HepG2 (cell line): Measurements from ENCODE around the gene KLC3. TPM values are rescaled to one million over a fixed set of nuclear protein-coding genes. Genes with fewer than 3 reads are reported as not detected.
A peak's percentile ranks its signal among the peaks of the same experiment; 100 is the strongest.

Experiments used
- ATAC-seq: fragments of 200-7000 bp; cut with Tn5 transposase; 3 replicates; pipeline ENCODE4 v1.9.1; 2020; ENCODE audit warnings: mild to moderate bottlenecking, moderate library complexity
- BruUV-seq: library from RNA; stranded (reverse); fragments of 400-500 nt; replicated peaks from 2 replicates; lab custom pipeline; 2021; lab: Mats Ljungman, UMichigan
- CTCF ChIA-PET: fragments of 300-600 bp; formaldehyde crosslinking; extraction: SDS; loops from one replicate; lab custom pipeline; 2021; ENCODE audit warnings: low total read pairs, inconsistent platforms, low intra/inter-chr PET ratio; lab: Yijun Ruan, JAX
- POLR2A ChIA-PET: fragments of 350-600 bp; sonication (Branson Sonifier 250); formaldehyde crosslinking; loops from one replicate; lab custom pipeline; 2020; ENCODE audit warnings: antibody characterized with exemption, inconsistent platforms; lab: Yijun Ruan, JAX
- DNase-seq: peaks from one replicate; pipeline ENCODE4 v3.0.0-alpha.2; 2015; ENCODE audit warnings: low spot score
- FAIRE-seq: peaks from 3 replicates; lab custom pipeline; 2011; peaks lifted over from hg19 to GRCh38; lab: Jason Lieb, UNC
- H2AFZ ChIP-seq: one replicate; pipeline ENCODE4 v1.6.1; 2011; ENCODE audit warnings: low read length, inconsistent platforms
- H3K27ac ChIP-seq: fragments of 300-600 bp; 3 replicates; pipeline ENCODE4 v1.8.0; 2011; ENCODE audit warnings: mixed run types, mild to moderate bottlenecking, mixed read lengths, low read length, inconsistent platforms; ENCODE audit not compliant: insufficient read depth; ENCODE audit errors: extremely low read length
- H3K27me3 ChIP-seq, 2 experiments: fragments of 200-600 bp in 1 of 2; 2 replicates in 1 of 2; 3 replicates in 1 of 2; pipeline versions ENCODE4 v1.6.0 to v1.8.0; 2011; ENCODE audit warnings: low read length in 2 of 2, mild to moderate bottlenecking in 2 of 2, moderate library complexity in 2 of 2, inconsistent platforms in 1 of 2; ENCODE audit not compliant: insufficient read depth in 2 of 2, control insufficient read depth in 1 of 2
- H3K36me3 ChIP-seq, 2 experiments: fragments of 200-600 bp in 1 of 2; replicated peaks in 1 of 2; 2 replicates in 1 of 2; 3 replicates in 1 of 2; pipeline versions ENCODE4 v1.5.1 to v1.8.0; 2011; ENCODE audit warnings: low read length in 2 of 2, inconsistent platforms in 1 of 2; ENCODE audit not compliant: insufficient read depth in 2 of 2, control insufficient read depth in 1 of 2
- H3K4me1 ChIP-seq: 2 replicates; pipeline ENCODE4 v1.5.1; 2012; ENCODE audit warnings: low read length, inconsistent platforms; ENCODE audit not compliant: insufficient read depth
- H3K4me2 ChIP-seq: 2 replicates; pipeline ENCODE4 v1.6.0; 2011; ENCODE audit warnings: low read depth, low read length, inconsistent platforms
- H3K4me3 ChIP-seq, 3 experiments: fragments of 200-600 bp in 1 of 3; sonication (generic), shearing (Covaris generic) in 1 of 3; replicated peaks in 1 of 3; 2 replicates each; pipeline ENCODE4 v1.5.1; 2011 to 2016; ENCODE audit warnings: low read length in 3 of 3, inconsistent platforms in 2 of 3, low read depth in 2 of 3, mild to moderate bottlenecking in 2 of 3, control low read depth in 1 of 3, mixed read lengths in 1 of 3; ENCODE audit not compliant: insufficient read depth in 1 of 3
- H3K79me2 ChIP-seq: one replicate; pipeline ENCODE4 v1.6.1; 2011; ENCODE audit warnings: low read length, inconsistent platforms; ENCODE audit not compliant: insufficient read depth
- H3K9ac ChIP-seq: 2 replicates; pipeline ENCODE4 v1.6.0; 2011; ENCODE audit warnings: mild to moderate bottlenecking, low read depth, low read length, inconsistent platforms; ENCODE audit not compliant: insufficient read depth
- H3K9me3 ChIP-seq: 2 replicates; pipeline ENCODE4 v1.5.1; 2012; ENCODE audit warnings: mild to moderate bottlenecking, low read length
- H4K20me1 ChIP-seq: 2 replicates; pipeline ENCODE4 v1.6.0; 2011; ENCODE audit warnings: inconsistent platforms, mild to moderate bottlenecking, low read length, moderate library complexity; ENCODE audit not compliant: insufficient read depth
- ATF2 ChIP-seq: sonication (generic); formaldehyde crosslinking; IDR thresholded peaks from 2 replicates; pipeline ENCODE4 v1.4.0; 2020; ENCODE audit warnings: missing genetic modification reagents
- EZH2 ChIP-seq: conservative IDR thresholded peaks from 2 replicates; pipeline ENCODE4 v1.6.1; 2012; ENCODE audit warnings: mild to moderate bottlenecking, low read depth, low read length, moderate library complexity
- FOXA1 ChIP-seq, 2 experiments: fragments of 450-650 bp in 1 of 2; sonication (generic) in 1 of 2; formaldehyde crosslinking in 1 of 2; IDR thresholded peaks; 2 replicates each; pipeline versions ENCODE4 v1.4.0 to v1.6.1; 2016 to 2020; ENCODE audit warnings: missing genetic modification reagents in 1 of 2
- MLLT10 ChIP-seq: sonication (generic); formaldehyde crosslinking; IDR thresholded peaks from 2 replicates; pipeline ENCODE4 v1.4.0; 2020; ENCODE audit warnings: missing genetic modification reagents
- NCOA2 ChIP-seq: sonication (generic); formaldehyde crosslinking; IDR thresholded peaks from 2 replicates; pipeline ENCODE4 v1.8.0; 2022; ENCODE audit warnings: inconsistent platforms
- SP140L ChIP-seq: sonication (generic); formaldehyde crosslinking; IDR thresholded peaks from 2 replicates; pipeline ENCODE4 v1.4.0; 2020; ENCODE audit warnings: missing genetic modification reagents, borderline replicate concordance
- SP2 ChIP-seq: sonication (generic); formaldehyde crosslinking; IDR thresholded peaks from 2 replicates; pipeline ENCODE4 v1.5.1; 2020; ENCODE audit warnings: mild to moderate bottlenecking, missing genetic modification reagents
- ZNF275 ChIP-seq: sonication (generic); formaldehyde crosslinking; IDR thresholded peaks from 2 replicates; pipeline ENCODE4 v1.8.0; 2022; ENCODE audit warnings: missing genetic modification reagents, mild to moderate bottlenecking, inconsistent platforms, borderline replicate concordance
- ZNF704 ChIP-seq: sonication (generic); formaldehyde crosslinking; IDR thresholded peaks from 2 replicates; pipeline ENCODE4 v1.8.1; 2023; ENCODE audit warnings: mild to moderate bottlenecking, inconsistent platforms, moderate library complexity, missing genetic modification reagents, borderline replicate concordance
- ZNF841 ChIP-seq: sonication (generic); formaldehyde crosslinking; IDR thresholded peaks from 2 replicates; pipeline ENCODE4 v1.8.1; 2023; ENCODE audit warnings: missing genetic modification reagents, borderline replicate concordance
- ZNF883 ChIP-seq: sonication (generic); formaldehyde crosslinking; IDR thresholded peaks from 2 replicates; pipeline ENCODE4 v1.5.1; 2020; ENCODE audit warnings: mild to moderate bottlenecking, missing genetic modification reagents; ENCODE audit errors: not compliant biosample characterization
- ZSCAN22 ChIP-seq: sonication (generic); formaldehyde crosslinking; IDR thresholded peaks from 2 replicates; pipeline ENCODE4 v1.4.0; 2020; ENCODE audit warnings: mild to moderate bottlenecking, missing genetic modification reagents
- WGBS: methylation state at CpG from one replicate; pipeline ENCODE4 v1.1.6; 2017; ENCODE audit warnings: low lambda C conversion rate; 5-methylcytosine and 5-hydroxymethylcytosine counted together
- in situ Hi-C: cut with HindIII; loops from 2 replicates; pipeline ENCODE4 v1.10.0; 2017; ENCODE audit warnings: low pct_unique_long_range_greater_than_20kb; ENCODE audit not compliant: extremely low pct_ligation_motif_present
- intact Hi-C: fragments of 100-400 bp; cut with micrococcal nuclease; formaldehyde crosslinking; loops from one replicate; pipeline ENCODE4 v1.10.0; 2022; ENCODE audit not compliant: unreplicated experiment
- polyA plus RNA-seq, 8 experiments: library from polyadenylated mRNA; depleted of rRNA in 3 of 8; stranded (reverse) in 7 of 8; unstranded in 1 of 8; fragments of >200 nt; fragmentation: Illumina TruSeq in 4 of 8; extraction: Trizol in 4 of 8; gene quantifications; 2 replicates each; pipeline versions ENCODE4 v1.2.1 to v1.2.3, GENCODE V29; 2011 to 2016; ENCODE audit warnings: low read depth in 4 of 8, missing spikeins in 1 of 8, mixed read lengths in 1 of 8; ENCODE audit not compliant: insufficient read depth in 1 of 8
- total RNA-seq, 5 experiments: library from RNA; depleted of rRNA; stranded (reverse); fragments of >200 nt; fragmentation: Illumina TruSeq; extraction: Trizol; gene quantifications; 2 replicates each; pipeline ENCODE4 v1.2.3, GENCODE V29; 2016; ENCODE audit warnings: low read depth in 1 of 5

Gene KLC3
- total and polyA plus RNA-seq, 2 of the 13 experiments (the other 11 are each of a cell fraction or from before 2014, with no cell fraction given) = 0.13 TPM; not detected in 1

- Histone ChIP-seq H2AFZ (no peak overlapping the region), H3K36me3 (0 out of 5 replicates have a peak, but pooled peaks cover 0 to 2% of the 10 kb centered on the region in 2 experiments), H3K9ac (no peak overlapping the region), H3K9me3 (no peaks in the 10 kb centered on the region), H3K79me2 (no peaks in the 10 kb centered on the region), H3K27me3 (peaks cover 11 to 58% of the 10 kb centered on the region in 2 experiments), H3K4me3 (no peak overlapping the region), H4K20me1 (no peaks in the 10 kb centered on the region), H3K4me2 (no peak overlapping the region), H3K27ac (no peak overlapping the region), H3K4me1 (peaks cover 14% of the 10 kb centered on the region)
- in situ Hi-C loops = loop anchor here (5.0 to 10.0 kb wide), 2 partner anchors 93 to 140 kb away; partner anchors contain the start of gene MARK4
- FAIRE-seq = no peak
- POLR2A ChIA-PET = interaction anchor here (0.5 kb wide), 1 partner anchor 152 kb away, joined by 3 read pairs; no protein-coding TSS in a partner anchor
- no TSS peak for BruUV-seq
- CTCF ChIA-PET = no interaction called here
- TF ChIP-seq ZSCAN22 (CRISPR knock-in tag) (peak; percentile 75; the same call in 1 of the 2 replicates), ZNF883 (CRISPR knock-in tag) (no peak)
- intact Hi-C loops = no loop called here
- peak; percentile 12; the same call in 1 of the 3 replicates for ATAC-seq
- no peak for DNase-seq
- WGBS = 9% methylated on average over 6 of the region's 15 CpGs
These were observed 4.3 kb downstream of the KLC3 start for GRCh38 chr19:45344621-45345505.

GRCh38 chr19:45345506-45345860 lies 4.9 kb downstream of the KLC3 start:
- DNase-seq = no peak
- H3K9ac ChIP-seq = no peak overlapping the region
- no TSS peak for BruUV-seq
- FAIRE-seq = no peak
- no peak overlapping the region for H3K27ac ChIP-seq
- no peak overlapping the region for H3K4me2 ChIP-seq
- peaks cover 14% of the 10 kb centered on the region for H3K4me1 ChIP-seq
- no peaks in the 10 kb centered on the region for H4K20me1 ChIP-seq
- ATAC-seq = no peak
- H3K27me3 ChIP-seq = peaks cover 11 to 54% of the 10 kb centered on the region in 2 experiments
- ChIA-PET CTCF (no interaction called here), POLR2A (interaction anchor here (0.5 kb wide), 1 partner anchor 152 kb away, joined by 3 read pairs; no protein-coding TSS in a partner anchor)
- H3K79me2 ChIP-seq = no peaks in the 10 kb centered on the region
- H3K36me3 ChIP-seq = 0 out of 5 replicates have a peak, but pooled peaks cover 0 to 2% of the 10 kb centered on the region in 2 experiments
- H3K9me3 ChIP-seq = no peaks in the 10 kb centered on the region
- H3K4me3 ChIP-seq = no peak overlapping the region
- intact Hi-C loops (no loop called here), in situ Hi-C loops (loop anchor here (10.0 kb wide), 1 partner anchor 141 kb away; no protein-coding TSS in a partner anchor)
- no peak overlapping the region for H2AFZ ChIP-seq
- 63% methylated on average over 7 of the region's 15 CpGs for WGBS
- no peak for TF ChIP-seq ATF2 (CRISPR knock-in tag)
- TF ChIP-seq SP2 (CRISPR knock-in tag) = no peak
- no peak for TF ChIP-seq NCOA2
- no peak for TF ChIP-seq ZNF275 (CRISPR knock-in tag)
- no peak for TF ChIP-seq ZNF704
- no peak for TF ChIP-seq SP140L (CRISPR knock-in tag)
- TF ChIP-seq FOXA1 (IDR thresholded peaks at IDR 0.05) = no peak
- no peak for TF ChIP-seq FOXA1 (CRISPR knock-in tag; IDR thresholded peaks at IDR 0.05)
- TF ChIP-seq MLLT10 (CRISPR knock-in tag) = no peak
- no peak for TF ChIP-seq EZH2
- TF ChIP-seq ZNF841 (CRISPR knock-in tag) = no peak
